Body of pancreas (tissue), 4 donors: Measurements from ENCODE around the gene ACSL5. TPM values are rescaled to one million over a fixed set of nuclear protein-coding genes. Genes with fewer than 3 reads are reported as not detected.

Source experiments
- ATAC-seq: fragments of 150-250 bp; one replicate; pipeline ENCODE4 v1.9.1; 2016
- DNase-seq, 4 donors: peaks; one replicate each; pipeline ENCODE4 v3.0.0-alpha.2; 2019
- H3K27ac ChIP-seq, 4 donors: fragments of 200-600 bp; sonication (generic); 1 replicate in 3 of 4; 2 replicates in 1 of 4; pipeline versions ENCODE4 v1.5.1 to v1.6.1; 2016 to 2019; ENCODE audit warnings: mild to moderate bottlenecking in 1 of 4, mixed read lengths in 1 of 4, moderate library complexity in 1 of 4
- H3K27me3 ChIP-seq, 2 donors: fragments of 200-600 bp; sonication (generic); one replicate each; pipeline ENCODE4 v1.6.0; 2016; ENCODE audit warnings: mild to moderate bottlenecking in 1 of 2
- H3K36me3 ChIP-seq, 2 donors: fragments of 200-600 bp; sonication (generic); replicated peaks in 1 of 2; 2 replicates each; pipeline ENCODE4 v1.5.1; 2016; ENCODE audit warnings: low read depth in 2 of 2; ENCODE audit not compliant: insufficient read depth in 1 of 2
- H3K4me1 ChIP-seq: fragments of 200-600 bp; sonication (generic); one replicate; pipeline ENCODE4 v1.6.0; 2016
- H3K4me3 ChIP-seq, 2 donors: fragments of 200-600 bp; sonication (generic); 1 replicate in 1 of 2; 2 replicates in 1 of 2; pipeline ENCODE4 v1.5.1; 2016 to 2019
- H3K9me3 ChIP-seq, 3 donors: fragments of 200-600 bp; sonication (generic); 1 replicate in 2 of 3; 2 replicates in 1 of 3; pipeline ENCODE4 v1.5.1; 2016
- CTCF ChIP-seq, 7 experiments: fragments of 450-650 bp in 4 of 7; fragments of 200-600 bp in 3 of 7; sonication (generic) in 3 of 7; IDR thresholded peaks; one replicate each; pipeline ENCODE4 v1.5.1; 2016 to 2019; ENCODE audit warnings: antibody characterized with exemption in 7 of 7
- POLR2A ChIP-seq, 3 donors: fragments of 450-650 bp; IDR thresholded peaks; one replicate each; pipeline ENCODE4 v1.6.1; 2016; ENCODE audit warnings: antibody characterized with exemption in 3 of 3, mild to moderate bottlenecking in 2 of 3
- WGBS, 2 donors: methylation state at CpG; one replicate each; pipeline ENCODE4 v1.1.5; 2017; 5-methylcytosine and 5-hydroxymethylcytosine counted together
- intact Hi-C: fragments of 100-400 bp; cut with DNase I; formaldehyde crosslinking; loops from one replicate; pipeline ENCODE4 v1.15.1; 2023
- total RNA-seq, 2 donors: library from RNA; depleted of rRNA; stranded (reverse); fragments of >200 nt; gene quantifications; one replicate each; pipeline ENCODE4 v1.1.0, GENCODE V29; 2016

The ACSL5 gene
- total RNA-seq, 2 donors from 2014 or later = 7.3 to 9.6 TPM

GRCh38 chr10:112407696-112408095 lies 33.8 kb downstream of the ACSL5 start:
- no peak for ATAC-seq

GRCh38 chr10:112409299-112409698 lies 35.4 kb downstream of the ACSL5 start:
- Histone ChIP-seq H3K4me1 (no peaks in the 10 kb centered on the region), H3K4me3 (no peak overlapping the region), H3K27me3 (no peaks in the 10 kb centered on the region), H3K9me3 (no peaks in the 10 kb centered on the region), H3K27ac (no peak overlapping the region), H3K36me3 (no peaks in the 10 kb centered on the region)
- DNase-seq = no peak
- TF ChIP-seq CTCF (IDR thresholded peaks at IDR 0.05) (no peak), POLR2A (IDR thresholded peaks at IDR 0.05) (no peak)
- no peak for ATAC-seq
- intact Hi-C loops = no loop called here
- WGBS, 2 donors = 45 to 53% methylated on average over 2 of the region's 2 CpGs

More at GRCh38 chr10:112407696-112408095, 33.8 kb downstream of the ACSL5 start:
- Histone ChIP-seq H3K9me3 (no peaks in the 10 kb centered on the region), H3K27me3 (no peaks in the 10 kb centered on the region), H3K4me3 (no peak overlapping the region), H3K4me1 (no peaks in the 10 kb centered on the region), H3K36me3 (no peaks in the 10 kb centered on the region), H3K27ac (no peak overlapping the region)
- intact Hi-C loops = no loop called here
- 77 to 87% methylated on average over 1 of the region's 1 CpG for WGBS, 2 donors
- no peak for TF ChIP-seq POLR2A (IDR thresholded peaks at IDR 0.05)
- TF ChIP-seq CTCF (IDR thresholded peaks at IDR 0.05) = no peak
- DNase-seq = no peak

GRCh38 chr10:112409755-112410154 lies 35.8 kb downstream of the ACSL5 start:
- intact Hi-C loops = no loop called here
- no peak overlapping the region for H3K27ac ChIP-seq
- no peak overlapping the region for H3K4me3 ChIP-seq
- DNase-seq = no peak
- no peak for ATAC-seq
- H3K36me3 ChIP-seq = no peaks in the 10 kb centered on the region
- 41 to 51% methylated on average over 4 of the region's 4 CpGs for WGBS, 2 donors
- H3K27me3 ChIP-seq = no peaks in the 10 kb centered on the region
- no peaks in the 10 kb centered on the region for H3K9me3 ChIP-seq
- H3K4me1 ChIP-seq = no peaks in the 10 kb centered on the region
- TF ChIP-seq CTCF (IDR thresholded peaks at IDR 0.05) (no peak), POLR2A (IDR thresholded peaks at IDR 0.05) (no peak)

- no peaks in the 10 kb centered on the region for H3K36me3 ChIP-seq
- H3K27ac ChIP-seq = no peak overlapping the region
- no peak overlapping the region for H3K4me3 ChIP-seq
- no peaks in the 10 kb centered on the region for H3K9me3 ChIP-seq
- WGBS, 2 donors = 64 to 74% methylated on average over 2 of the region's 2 CpGs
- H3K4me1 ChIP-seq = no peaks in the 10 kb centered on the region
- H3K27me3 ChIP-seq = no peaks in the 10 kb centered on the region
- no peak for TF ChIP-seq POLR2A (IDR thresholded peaks at IDR 0.05)
- no peak for TF ChIP-seq CTCF (IDR thresholded peaks at IDR 0.05)
- DNase-seq = no peak
- intact Hi-C loops = no loop called here
- no peak for ATAC-seq
Observed at GRCh38 chr10:112412696-112413095, 38.8 kb downstream of the ACSL5 start.

- intact Hi-C loops = no loop called here
- H3K27me3 ChIP-seq = no peaks in the 10 kb centered on the region
- WGBS, 2 donors = 90 to 93% methylated on average over 3 of the region's 3 CpGs
- no peak for TF ChIP-seq CTCF (IDR thresholded peaks at IDR 0.05)
- H3K4me1 ChIP-seq = no peaks in the 10 kb centered on the region
- H3K27ac ChIP-seq = no peak overlapping the region
- DNase-seq = no peak
- no peaks in the 10 kb centered on the region for H3K9me3 ChIP-seq
- H3K4me3 ChIP-seq = no peak overlapping the region
- H3K36me3 ChIP-seq = no peaks in the 10 kb centered on the region
- no peak for ATAC-seq
Observed at GRCh38 chr10:112421731-112422130, 47.8 kb downstream of the ACSL5 start.
